ENCODE results near the gene POLR2A.
"Not testable (repeated sequence)": the region's sequence is repeated elsewhere in the genome, so short reads cannot be mapped to it uniquely, and the experiment has no call there.

POLR2A gene

GRCh38 chr17:7459961-7460545, 24.1 kb upstream of the POLR2A start:
- no peak for FAIRE-seq
- DNase-seq (ENCODE audit: insufficient read length, low spot score): no peak

- FAIRE-seq: no peak
- DNase-seq (ENCODE audit: insufficient read length, low spot score): no peak
Observed at GRCh38 chr17:7460850-7461660, 23.1 kb upstream of the POLR2A start.

- no peak for DNase-seq (ENCODE audit: insufficient read length, low spot score)
- FAIRE-seq: no peak
Observed at GRCh38 chr17:7462474-7463371, 21.4 kb upstream of the POLR2A start.

- FAIRE-seq: no peak
- DNase-seq (ENCODE audit: insufficient read length, low spot score): no peak
Observed at GRCh38 chr17:7463372-7463846, 20.8 kb upstream of the POLR2A start.

- FAIRE-seq: no peak
- no peak for DNase-seq (ENCODE audit: insufficient read length, low spot score)
Observed at GRCh38 chr17:7464081-7464480, 20.1 kb upstream of the POLR2A start.

GRCh38 chr17:7465597-7466275, 18.4 kb upstream of the POLR2A start:
- DNase-seq (ENCODE audit: insufficient read length, low spot score) (no peak), FAIRE-seq (no peak)

GRCh38 chr17:7466318-7466638, 17.9 kb upstream of the POLR2A start:
- FAIRE-seq (no peak), DNase-seq (ENCODE audit: insufficient read length, low spot score) (no peak)

GRCh38 chr17:7466639-7467341, 17.4 kb upstream of the POLR2A start:
- no peak for DNase-seq (ENCODE audit: insufficient read length, low spot score)
- no peak for FAIRE-seq

GRCh38 chr17:7467498-7467897, 16.7 kb upstream of the POLR2A start:
- FAIRE-seq (no peak), DNase-seq (ENCODE audit: insufficient read length, low spot score) (no peak)

- DNase-seq (ENCODE audit: insufficient read length, low spot score): no peak
- no peak for FAIRE-seq
Observed at GRCh38 chr17:7468290-7468689, 15.9 kb upstream of the POLR2A start.

GRCh38 chr17:7468804-7469389, 15.3 kb upstream of the POLR2A start:
- no peak for FAIRE-seq
- no peak for DNase-seq (ENCODE audit: insufficient read length, low spot score)

- not testable (repeated sequence) for FAIRE-seq; DNase-seq (ENCODE audit: insufficient read length, low spot score)
Observed at GRCh38 chr17:7469843-7470242, 14.3 kb upstream of the POLR2A start.

GRCh38 chr17:7470457-7470973, 13.7 kb upstream of the POLR2A start:
- not testable (repeated sequence) for DNase-seq (ENCODE audit: insufficient read length, low spot score); FAIRE-seq

- FAIRE-seq: no peak
- no peak for DNase-seq (ENCODE audit: insufficient read length, low spot score)
Observed at GRCh38 chr17:7471729-7472128, 12.4 kb upstream of the POLR2A start.

GRCh38 chr17:7474767-7475166, 9.4 kb upstream of the POLR2A start:
- not testable (repeated sequence) for FAIRE-seq; DNase-seq (ENCODE audit: insufficient read length, low spot score)

GRCh38 chr17:7475764-7476422, 8.3 kb upstream of the POLR2A start:
- no peak for FAIRE-seq

GRCh38 chr17:7476494-7476893, 7.7 kb upstream of the POLR2A start:
- DNase-seq (ENCODE audit: insufficient read length, low spot score): peak; percentile 47
- FAIRE-seq: peak; percentile 60

More at GRCh38 chr17:7475764-7476422, 8.3 kb upstream of the POLR2A start:
- DNase-seq (ENCODE audit: insufficient read length, low spot score): no peak

- DNase-seq (ENCODE audit: insufficient read length, low spot score) (no peak), FAIRE-seq (no peak)
Observed at GRCh38 chr17:7476951-7477350, 7.2 kb upstream of the POLR2A start.

Data from HTR-8/SVneo (cell line).